Activated CD4-positive, alpha-beta memory T cell treated with anti-CD3 and anti-CD28 coated beads for 36 hours (primary cell): ENCODE data around the gene PACS1. TPM values are rescaled to one million over a fixed set of nuclear protein-coding genes. Genes with fewer than 3 reads are reported as not detected.

Source experiments
- CTCF ChIA-PET: fragments of 350-600 bp; sonication (Branson Sonifier 250); formaldehyde crosslinking; loops from one replicate; lab custom pipeline; 2021; ENCODE audit warnings: antibody characterized with exemption, inconsistent platforms; lab: Charles Lee
- POLR2A ChIA-PET: fragments of 350-600 bp; sonication (Branson Sonifier 250); formaldehyde crosslinking; loops from one replicate; lab custom pipeline; 2021; ENCODE audit warnings: antibody characterized with exemption; lab: Charles Lee
- DNase-seq: peaks from one replicate; pipeline ENCODE4 v3.0.0-alpha.2; 2020
- H3K27ac Mint-ChIP-seq: one replicate; pipeline ENCODE4 v1.8.0; 2021; ENCODE audit warnings: mixed read lengths
- H3K27me3 Mint-ChIP-seq: one replicate; pipeline ENCODE4 v1.8.0; 2021; ENCODE audit warnings: mixed read lengths
- H3K36me3 Mint-ChIP-seq: one replicate; pipeline ENCODE4 v1.8.0; 2021; ENCODE audit warnings: mixed read lengths
- H3K4me1 Mint-ChIP-seq: one replicate; pipeline ENCODE4 v1.8.0; 2021; ENCODE audit warnings: low read depth, mixed read lengths
- H3K4me3 Mint-ChIP-seq: one replicate; pipeline ENCODE4 v1.8.0; 2021; ENCODE audit warnings: mild to moderate bottlenecking, mixed read lengths
- H3K9me3 Mint-ChIP-seq: one replicate; pipeline ENCODE4 v1.8.0; 2021; ENCODE audit warnings: mixed read lengths
- intact Hi-C: fragments of 100-400 bp; cut with micrococcal nuclease; formaldehyde crosslinking; loops from one replicate; pipeline ENCODE4 v1.15.1; 2023
- total RNA-seq, 2 experiments: library from RNA; stranded (reverse); gene quantifications; one replicate each; pipeline ENCODE4 v1.2.3, GENCODE V29; 2021

The PACS1 gene
- total RNA-seq, 2 experiments from 2014 or later, result 82.0 to 84.1 TPM

DNA sequence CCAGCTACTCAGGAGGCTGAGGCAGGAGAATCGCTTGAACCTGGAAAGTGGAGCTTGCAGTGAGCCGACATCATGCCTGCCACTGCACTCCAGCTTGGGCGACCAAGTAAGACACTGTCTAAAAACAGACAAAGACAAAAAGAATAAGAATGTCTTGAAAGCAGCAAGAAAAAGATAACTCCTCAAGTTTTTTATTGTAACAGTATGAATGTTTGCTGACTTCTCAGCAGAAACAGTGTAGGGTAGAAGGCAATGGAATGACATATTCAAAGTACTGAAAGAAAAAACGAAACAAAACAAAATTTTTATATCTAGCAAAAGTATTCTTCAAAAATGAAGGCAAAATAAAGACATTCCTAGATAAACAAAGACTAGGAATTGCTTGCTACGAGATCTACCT lies 76.9 kb downstream of the PACS1 start:
- DNase-seq, result no peak
- intact Hi-C loops, result no loop called here
- H3K9me3 Mint-ChIP-seq, result no peaks in the 10 kb centered on the region
- CTCF ChIA-PET, result interaction anchor here (0.6 kb wide), 1 partner anchor 50 kb away, joined by 3 read pairs; no protein-coding TSS in a partner anchor
- H3K27ac Mint-ChIP-seq, result no peak overlapping the region
- POLR2A ChIA-PET, result no interaction called here
- H3K4me3 Mint-ChIP-seq, result no peak overlapping the region
- peaks cover 7% of the 10 kb centered on the region for H3K36me3 Mint-ChIP-seq
- peaks cover 58% of the 10 kb centered on the region for H3K4me1 Mint-ChIP-seq
- no peaks in the 10 kb centered on the region for H3K27me3 Mint-ChIP-seq

DNA sequence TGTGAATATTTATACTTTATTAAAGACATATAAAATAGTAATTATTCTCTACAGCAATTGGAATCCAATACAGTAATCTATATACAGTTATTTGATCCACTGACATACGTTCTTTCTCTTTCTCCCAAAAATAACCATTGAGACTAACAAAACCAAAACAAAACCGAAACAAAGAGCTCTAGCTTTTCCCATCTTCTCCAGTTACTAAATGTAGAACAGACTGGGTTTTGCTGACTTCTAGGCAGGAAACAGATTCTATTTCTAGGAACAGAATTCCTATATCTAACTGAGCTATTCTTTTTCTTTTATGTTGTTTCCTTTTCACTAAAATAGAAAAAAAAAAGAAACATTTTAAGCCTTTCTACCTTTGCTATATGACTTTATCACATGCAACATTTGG lies 80.1 kb downstream of the PACS1 start:
- no peak overlapping the region for H3K27ac Mint-ChIP-seq
- DNase-seq, result no peak
- POLR2A ChIA-PET, result no interaction called here
- H3K4me3 Mint-ChIP-seq, result no peak overlapping the region
- H3K36me3 Mint-ChIP-seq, result peaks cover 13% of the 10 kb centered on the region
- CTCF ChIA-PET, result interaction anchor here (1.1 to 2.0 kb wide), 5 partner anchors 10 to 236 kb away, joined by 3 to 5 read pairs (median 4); no protein-coding TSS in a partner anchor
- peaks cover 46% of the 10 kb centered on the region for H3K4me1 Mint-ChIP-seq
- H3K27me3 Mint-ChIP-seq, result no peaks in the 10 kb centered on the region
- intact Hi-C loops, result no loop called here
- H3K9me3 Mint-ChIP-seq, result peaks cover 2% of the 10 kb centered on the region

GRCh38 chr11:66150725-66151124 lies 80.7 kb downstream of the PACS1 start:
- Mint-ChIP-seq H3K27me3 (no peaks in the 10 kb centered on the region), H3K9me3 (peaks cover 2% of the 10 kb centered on the region), H3K4me1 (peaks cover 42% of the 10 kb centered on the region), H3K4me3 (no peak overlapping the region), H3K27ac (no peak overlapping the region), H3K36me3 (peaks cover 13% of the 10 kb centered on the region)
- intact Hi-C loops, result no loop called here
- no peak for DNase-seq
- CTCF ChIA-PET, result interaction anchor here (0.6 to 2.0 kb wide), 7 partner anchors 9 to 236 kb away, joined by 3 to 5 read pairs (median 4); no protein-coding TSS in a partner anchor
- POLR2A ChIA-PET, result no interaction called here

DNA sequence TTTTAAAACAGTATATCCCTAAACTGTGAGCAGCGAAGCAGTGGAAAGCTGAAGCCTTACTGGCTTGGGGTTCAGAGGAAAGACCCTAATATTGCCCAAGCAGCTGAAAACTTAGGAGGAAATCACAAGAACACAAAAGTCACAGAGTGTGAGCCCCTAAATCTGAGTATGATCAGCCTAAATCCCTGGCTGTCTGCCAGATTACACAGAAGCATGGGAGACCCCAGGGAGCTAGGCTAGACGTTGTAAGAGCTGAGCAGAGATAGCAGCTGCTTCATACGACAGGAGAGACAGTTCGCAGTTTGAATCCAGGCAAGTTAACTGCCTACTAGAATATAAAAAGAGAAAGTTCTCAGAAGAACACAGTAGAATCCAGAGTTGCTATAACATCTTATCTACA lies 81.2 kb downstream of the PACS1 start:
- no peak for DNase-seq
- no peaks in the 10 kb centered on the region for H3K27me3 Mint-ChIP-seq
- CTCF ChIA-PET, result interaction anchor here (0.6 to 2.0 kb wide), 5 partner anchors 19 to 235 kb away, joined by 3 to 5 read pairs (median 4); no protein-coding TSS in a partner anchor
- no peak overlapping the region for H3K4me3 Mint-ChIP-seq
- POLR2A ChIA-PET, result no interaction called here
- H3K36me3 Mint-ChIP-seq, result peaks cover 12% of the 10 kb centered on the region
- H3K4me1 Mint-ChIP-seq, result peaks cover 39% of the 10 kb centered on the region
- H3K9me3 Mint-ChIP-seq, result peaks cover 2% of the 10 kb centered on the region
- no peak overlapping the region for H3K27ac Mint-ChIP-seq
- intact Hi-C loops, result no loop called here

DNA sequence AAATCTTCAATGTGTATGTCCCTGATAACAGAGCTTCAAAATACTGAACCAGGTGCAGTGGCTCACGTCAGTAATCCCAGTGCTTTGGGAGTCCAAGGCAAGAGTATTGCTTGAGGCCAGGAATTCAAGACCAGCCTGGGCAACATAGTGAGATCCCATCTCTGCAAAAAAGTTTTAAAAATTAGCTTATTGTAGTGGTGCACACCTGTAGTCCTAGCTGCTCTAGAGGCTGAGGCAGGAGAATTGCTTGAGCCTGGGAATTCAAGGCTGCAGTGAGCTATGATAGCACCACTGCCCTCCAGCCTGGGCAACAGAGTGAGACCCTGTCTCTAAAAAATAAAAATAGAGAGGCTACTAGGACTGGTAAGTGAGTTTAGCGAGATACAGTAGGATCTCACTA lies 84.0 kb downstream of the PACS1 start:
- ChIA-PET POLR2A (no interaction called here), CTCF (no interaction called here)
- H3K36me3 Mint-ChIP-seq, result peaks cover 9% of the 10 kb centered on the region
- no peaks in the 10 kb centered on the region for H3K27me3 Mint-ChIP-seq
- no peak for DNase-seq
- intact Hi-C loops, result no loop called here
- peaks cover 2% of the 10 kb centered on the region for H3K9me3 Mint-ChIP-seq
- peaks cover 54% of the 10 kb centered on the region for H3K4me1 Mint-ChIP-seq
- no peak overlapping the region for H3K4me3 Mint-ChIP-seq
- no peak overlapping the region for H3K27ac Mint-ChIP-seq

- H3K9me3 Mint-ChIP-seq, result peaks cover 2% of the 10 kb centered on the region
- no peak for DNase-seq
- H3K4me3 Mint-ChIP-seq, result no peak overlapping the region
- H3K27me3 Mint-ChIP-seq, result no peaks in the 10 kb centered on the region
- POLR2A ChIA-PET, result no interaction called here
- H3K4me1 Mint-ChIP-seq, result peaks cover 53% of the 10 kb centered on the region
- H3K27ac Mint-ChIP-seq, result peak overlapping the region; percentile 1
- CTCF ChIA-PET, result no interaction called here
- intact Hi-C loops, result no loop called here
- H3K36me3 Mint-ChIP-seq, result peaks cover 9% of the 10 kb centered on the region
Measured at GRCh38 chr11:66155387-66156073, 85.5 kb downstream of the PACS1 start.

GRCh38 chr11:66157182-66157864 lies 87.3 kb downstream of the PACS1 start:
- Mint-ChIP-seq H3K4me3 (no peak overlapping the region), H3K27ac (peak overlapping the region; percentile 58), H3K36me3 (peaks cover 5% of the 10 kb centered on the region), H3K4me1 (peaks cover 55% of the 10 kb centered on the region), H3K9me3 (no peaks in the 10 kb centered on the region), H3K27me3 (no peaks in the 10 kb centered on the region)
- ChIA-PET POLR2A (no interaction called here), CTCF (no interaction called here)
- intact Hi-C loops, result no loop called here
- no peak for DNase-seq

- Mint-ChIP-seq H3K9me3 (no peaks in the 10 kb centered on the region), H3K4me3 (no peak overlapping the region), H3K27me3 (no peaks in the 10 kb centered on the region), H3K4me1 (peaks cover 52% of the 10 kb centered on the region), H3K27ac (no peak overlapping the region), H3K36me3 (no peaks in the 10 kb centered on the region)
- CTCF ChIA-PET, result no interaction called here
- intact Hi-C loops, result no loop called here
- DNase-seq, result no peak
- POLR2A ChIA-PET, result no interaction called here
Measured at GRCh38 chr11:66158156-66158555, 88.1 kb downstream of the PACS1 start.

DNA sequence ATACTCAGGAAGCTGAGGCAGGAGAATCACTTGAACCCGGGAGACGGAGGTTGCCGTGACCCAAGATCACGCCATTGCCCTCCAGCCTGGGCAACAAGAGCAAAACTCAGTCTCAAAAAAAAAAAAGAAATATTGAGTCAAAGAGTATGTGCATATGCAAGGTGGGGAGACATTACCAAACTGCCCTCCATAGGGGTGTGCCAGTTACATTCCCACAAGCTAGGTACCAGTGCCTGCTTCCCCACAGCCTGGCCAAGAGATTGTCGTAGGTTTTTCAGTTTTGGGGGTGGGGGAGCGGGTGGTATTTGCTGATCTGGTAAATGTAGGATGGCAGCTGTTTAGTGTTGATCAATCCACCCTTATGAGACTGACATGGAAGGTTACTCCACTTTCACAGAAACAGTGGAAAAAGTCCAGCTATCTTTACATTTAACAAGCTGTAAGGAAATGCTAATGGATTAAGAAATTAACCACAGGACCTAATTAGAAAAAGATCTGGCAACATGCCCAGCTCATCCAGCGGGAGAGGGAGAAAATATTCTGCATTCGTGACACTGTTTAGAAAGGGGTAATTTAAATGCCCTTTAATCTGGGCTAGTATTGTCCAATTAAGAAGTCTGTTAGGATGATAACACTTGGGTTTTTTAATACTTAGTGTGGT lies 89.4 kb downstream of the PACS1 start:
- no peaks in the 10 kb centered on the region for H3K36me3 Mint-ChIP-seq
- H3K27me3 Mint-ChIP-seq, result no peaks in the 10 kb centered on the region
- ChIA-PET CTCF (interaction anchor here (1.0 to 1.5 kb wide), 4 partner anchors 9 to 137 kb away, joined by 3 to 4 read pairs (median 4); no protein-coding TSS in a partner anchor), POLR2A (no interaction called here)
- H3K27ac Mint-ChIP-seq, result no peak overlapping the region
- intact Hi-C loops, result no loop called here
- no peak for DNase-seq
- peaks cover 54% of the 10 kb centered on the region for H3K4me1 Mint-ChIP-seq
- no peaks in the 10 kb centered on the region for H3K9me3 Mint-ChIP-seq
- H3K4me3 Mint-ChIP-seq, result no peak overlapping the region

- CTCF ChIA-PET, result interaction anchor here (1.5 kb wide), 1 partner anchor 10 kb away, joined by 4 read pairs; no protein-coding TSS in a partner anchor
- no peaks in the 10 kb centered on the region for H3K36me3 Mint-ChIP-seq
- intact Hi-C loops, result no loop called here
- no peaks in the 10 kb centered on the region for H3K27me3 Mint-ChIP-seq
- DNase-seq, result no peak
- H3K4me3 Mint-ChIP-seq, result no peak overlapping the region
- H3K4me1 Mint-ChIP-seq, result peaks cover 53% of the 10 kb centered on the region
- no peaks in the 10 kb centered on the region for H3K9me3 Mint-ChIP-seq
- H3K27ac Mint-ChIP-seq, result peak overlapping the region; percentile 38
- POLR2A ChIA-PET, result no interaction called here
Measured at GRCh38 chr11:66160709-66161108, 90.6 kb downstream of the PACS1 start.

DNA sequence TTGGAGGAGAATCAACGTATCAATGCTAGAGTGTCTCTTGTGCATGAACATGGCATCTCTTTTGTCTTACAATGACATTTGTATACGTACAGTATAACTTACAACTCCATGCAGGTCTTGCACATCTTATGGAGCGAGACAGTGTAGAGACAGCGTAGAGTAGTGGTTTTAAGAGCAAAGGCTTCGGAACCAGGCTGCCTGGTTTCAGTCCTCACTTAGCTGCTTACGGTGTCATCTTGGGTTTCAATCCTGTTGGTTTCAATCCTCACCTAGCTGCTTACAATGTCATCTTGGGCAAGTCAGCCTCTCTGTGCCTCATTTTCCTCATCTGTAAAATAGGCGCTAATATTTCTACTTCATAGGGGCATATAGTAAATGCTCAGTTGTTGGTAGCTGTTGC lies 98.2 kb downstream of the PACS1 start:
- ChIA-PET POLR2A (no interaction called here), CTCF (interaction anchor here (0.9 to 2.3 kb wide), 2 partner anchors 101 to 123 kb away, joined by 3 to 6 read pairs; no protein-coding TSS in a partner anchor)
- Mint-ChIP-seq H3K4me3 (no peak overlapping the region), H3K9me3 (no peaks in the 10 kb centered on the region), H3K4me1 (peaks cover 37% of the 10 kb centered on the region), H3K36me3 (no peaks in the 10 kb centered on the region), H3K27me3 (no peaks in the 10 kb centered on the region), H3K27ac (no peak overlapping the region)
- intact Hi-C loops, result no loop called here
- no peak for DNase-seq

DNA sequence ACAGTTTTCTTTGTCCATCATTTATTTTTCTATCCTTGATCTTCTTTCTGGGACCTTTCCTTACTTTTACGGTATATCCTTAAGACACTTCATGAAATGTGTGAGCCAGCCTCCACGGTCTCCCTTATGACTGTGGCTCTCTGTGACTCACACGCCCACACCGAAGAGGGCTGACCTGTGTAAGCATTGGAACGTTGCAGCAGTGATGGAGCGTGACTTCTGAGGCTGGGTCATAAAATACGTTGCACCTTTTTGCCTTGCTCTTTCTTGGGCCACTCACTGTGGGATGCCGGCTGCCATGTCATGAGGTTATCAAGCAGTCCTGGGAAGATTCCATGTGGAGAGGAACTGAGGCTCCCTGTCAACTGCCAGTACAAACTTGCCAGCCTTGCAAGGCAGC lies 102.1 kb downstream of the PACS1 start:
- Mint-ChIP-seq H3K4me1 (peaks cover 31% of the 10 kb centered on the region), H3K4me3 (no peak overlapping the region)
- peak; percentile 69 for DNase-seq

More for the DNA sequence above, 102.1 kb downstream of the PACS1 start:
- POLR2A ChIA-PET, result no interaction called here
- Mint-ChIP-seq H3K36me3 (no peaks in the 10 kb centered on the region), H3K27ac (no peak overlapping the region), H3K9me3 (no peaks in the 10 kb centered on the region), H3K27me3 (no peaks in the 10 kb centered on the region)
- intact Hi-C loops, result no loop called here
- CTCF ChIA-PET, result no interaction called here
